8988T (cell line): ENCODE data around the gene POLR2J.
"Not testable (repeated sequence)": the region's sequence is repeated elsewhere in the genome, so short reads cannot be mapped to it uniquely, and the experiment has no call there.

ENCODE experiments used
- DNase-seq: peaks from one replicate; pipeline ENCODE4 v3.0.0; 2011

The POLR2J gene

DNA sequence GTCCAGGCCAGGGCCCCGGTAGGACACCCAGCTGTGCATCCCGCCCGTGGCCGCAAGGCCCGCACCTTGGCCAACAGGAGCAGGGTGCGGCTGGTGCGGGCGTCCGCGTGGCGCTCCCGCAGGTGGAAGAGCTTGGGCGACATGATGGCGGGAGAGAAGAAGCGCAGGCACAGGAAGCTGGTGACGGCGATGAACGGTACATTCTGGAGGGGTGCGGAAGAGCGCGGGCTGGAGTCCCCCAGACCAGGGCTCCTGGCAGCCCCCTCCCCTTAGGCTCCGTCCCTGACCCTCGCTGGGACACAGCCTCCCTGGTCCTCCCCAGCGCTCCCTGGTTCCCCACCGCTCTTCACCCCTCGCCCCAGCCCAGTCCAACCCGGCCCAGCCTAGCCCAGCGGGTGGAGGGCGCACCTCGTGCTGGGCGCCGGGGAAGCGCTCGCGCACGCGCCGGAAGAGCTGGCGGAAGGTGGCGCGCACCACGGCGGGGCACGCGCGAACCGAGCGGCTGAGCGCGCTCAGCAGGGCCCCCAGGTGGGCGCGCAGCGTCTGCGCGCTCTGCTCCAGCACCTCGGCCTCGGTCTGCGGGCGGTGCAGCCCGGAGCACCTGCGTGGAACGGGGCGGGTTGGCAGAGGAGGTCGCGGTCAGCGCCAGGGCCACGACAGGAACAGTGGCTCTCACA, 15.9 kb upstream of the POLR2J start:
- not testable (repeated sequence) for DNase-seq

GRCh38 chr7:102494026-102494425, 15.3 kb upstream of the POLR2J start:
- not testable (repeated sequence) for DNase-seq

DNA sequence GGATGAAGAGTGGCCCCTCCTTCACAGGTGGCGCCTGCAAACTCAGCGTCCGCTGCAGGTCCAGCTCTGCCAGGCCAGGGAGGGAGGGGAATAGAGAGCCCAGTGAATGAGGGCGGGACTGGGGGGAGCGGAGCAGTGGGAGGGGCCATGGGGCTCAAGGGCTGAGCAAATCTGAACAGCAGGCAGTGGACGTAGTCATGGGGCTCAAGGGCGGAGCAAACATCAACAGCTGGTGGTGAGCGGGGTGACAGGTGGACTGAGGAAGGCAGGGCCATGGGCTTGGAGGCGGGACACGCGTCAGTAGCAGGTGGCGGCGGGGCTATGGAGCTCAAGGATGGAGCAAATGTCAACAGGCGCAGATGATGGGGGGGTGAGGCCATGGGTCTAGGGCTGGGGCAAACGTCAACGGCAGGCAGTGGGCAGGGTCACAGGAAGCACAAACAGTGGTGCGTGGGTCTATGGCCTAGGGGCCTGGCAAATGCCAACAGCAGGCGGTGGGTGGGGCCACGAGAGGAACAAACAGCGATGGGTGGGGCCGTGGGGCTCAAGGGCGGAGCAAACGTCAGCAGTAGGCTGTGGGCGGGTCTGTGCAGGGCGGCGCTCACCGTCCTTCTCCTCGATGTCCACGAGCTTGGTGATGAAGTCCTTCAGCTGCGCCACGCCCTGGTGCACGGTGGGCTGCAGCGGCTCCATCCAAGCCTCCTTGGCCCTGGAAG, 14.7 kb upstream of the POLR2J start:
- DNase-seq, result not testable (repeated sequence)

- DNase-seq, result not testable (repeated sequence)
Measured at GRCh38 chr7:102490529-102491075, 11.9 kb upstream of the POLR2J start.

DNA sequence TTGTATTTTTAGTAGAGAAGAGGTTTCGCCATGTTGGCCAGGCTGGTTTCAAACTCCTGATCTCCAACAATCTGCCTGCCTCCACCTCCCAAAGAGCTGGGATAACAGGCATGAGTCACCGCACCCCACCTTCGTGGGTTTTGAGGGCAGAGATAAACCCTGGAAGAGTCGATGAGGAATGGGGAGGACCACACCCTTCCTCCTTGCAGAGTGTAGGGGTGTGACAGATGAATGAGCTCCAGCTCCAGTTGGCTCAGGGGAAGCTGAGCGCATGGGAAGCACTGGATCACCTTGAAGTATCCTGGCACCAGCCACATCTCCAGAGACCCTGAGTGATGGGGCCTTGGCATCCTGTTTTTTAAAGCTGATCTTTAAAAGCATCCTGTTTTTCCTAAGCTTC, 5.6 kb upstream of the POLR2J start:
- DNase-seq, result not testable (repeated sequence)

GRCh38 chr7:102481962-102482361, 3.2 kb upstream of the POLR2J start:
- not testable (repeated sequence) for DNase-seq

- DNase-seq, result not testable (repeated sequence)
Measured at GRCh38 chr7:102479982-102480637, 1.4 kb upstream of the POLR2J start.

GRCh38 chr7:102479209-102479584, 475 bp upstream of the POLR2J start:
- DNase-seq, result not testable (repeated sequence)

GRCh38 chr7:102474736-102475435, 3.8 kb downstream of the POLR2J start:
- not testable (repeated sequence) for DNase-seq

DNA sequence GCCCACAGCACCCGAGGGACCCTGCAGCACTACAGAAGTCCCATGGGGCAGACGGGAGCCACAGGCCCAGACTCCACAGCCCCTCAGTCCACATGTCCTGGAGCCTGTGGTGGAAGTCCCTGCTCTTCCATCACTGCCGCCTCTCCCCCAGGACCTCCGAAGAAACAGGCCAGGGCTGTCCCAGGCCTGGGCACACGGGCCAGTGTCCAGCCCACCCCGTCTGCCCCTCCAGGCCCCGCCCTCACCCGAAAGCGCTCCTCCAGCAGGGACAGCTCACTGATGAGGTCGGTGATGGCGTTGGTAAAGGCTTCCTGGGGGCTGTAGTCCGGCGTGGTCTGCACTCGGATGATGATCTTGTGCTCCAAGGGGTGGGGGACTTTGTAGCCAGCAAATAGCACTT, 4.6 kb downstream of the POLR2J start:
- DNase-seq, result not testable (repeated sequence)

GRCh38 chr7:102473271-102473991, 5.3 kb downstream of the POLR2J start:
- no peak for DNase-seq

DNA sequence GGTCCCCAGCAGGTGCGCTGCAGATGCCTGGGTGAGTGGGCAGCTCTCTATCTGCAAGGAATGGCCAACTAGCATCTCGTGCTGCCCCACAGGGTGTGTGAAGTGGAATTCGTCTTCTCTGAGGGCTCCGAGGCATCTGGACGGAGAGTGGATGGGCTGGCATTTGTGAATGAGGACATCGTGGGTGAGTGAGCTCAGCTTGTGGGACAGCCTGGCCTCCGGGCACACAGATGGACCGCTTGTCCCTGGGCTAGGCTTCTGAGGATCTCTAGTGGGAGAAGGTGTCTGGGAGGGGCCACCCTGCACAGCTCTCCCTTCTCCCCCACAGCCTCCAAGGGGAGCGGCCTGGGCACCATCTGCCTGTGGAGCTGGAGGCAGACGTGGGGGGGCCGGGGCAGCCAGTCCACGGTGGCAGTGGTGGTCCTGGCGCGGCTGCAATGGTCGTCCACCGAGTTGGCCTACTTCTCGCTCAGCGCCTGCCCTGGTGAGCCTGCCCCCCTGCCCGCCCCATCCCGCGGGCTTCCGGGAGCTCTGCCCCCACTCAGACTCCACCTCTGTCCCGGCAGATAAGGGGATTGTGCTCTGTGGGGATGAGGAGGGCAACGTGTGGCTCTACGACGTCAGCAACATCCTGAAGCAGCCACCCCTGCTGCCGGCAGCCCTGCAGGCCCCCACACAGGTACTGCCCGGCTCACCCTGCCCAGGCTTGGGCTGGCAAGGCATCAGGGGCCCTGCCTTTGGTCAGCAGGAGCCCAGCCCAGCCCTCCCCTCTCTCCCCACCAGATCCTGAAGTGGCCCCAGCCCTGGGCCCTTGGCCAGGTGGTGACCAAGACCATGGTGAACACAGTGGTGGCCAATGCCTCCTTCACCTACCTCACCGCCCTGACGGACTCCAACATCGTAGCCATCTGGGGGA, 6.3 kb downstream of the POLR2J start:
- no peak for DNase-seq

DNA sequence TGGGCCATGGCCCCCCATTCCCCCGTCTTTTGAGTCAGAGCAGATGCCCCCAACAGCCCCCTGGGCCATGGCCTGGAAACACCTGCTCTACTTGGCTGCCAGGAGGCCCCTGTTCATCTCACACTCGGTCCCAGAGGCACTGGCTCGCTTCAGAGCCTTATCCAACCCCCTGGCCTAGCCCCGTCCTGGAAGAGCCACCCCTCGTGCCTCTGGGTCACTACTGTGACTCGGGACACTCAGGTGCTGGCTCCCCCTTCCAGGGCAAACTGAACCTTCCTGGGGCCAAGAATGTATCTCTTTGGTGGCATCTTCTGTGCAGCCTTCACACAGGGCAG, 7.0 kb downstream of the POLR2J start:
- no peak for DNase-seq

GRCh38 chr7:102469972-102470825, 8.5 kb downstream of the POLR2J start:
- DNase-seq, result no peak

DNA sequence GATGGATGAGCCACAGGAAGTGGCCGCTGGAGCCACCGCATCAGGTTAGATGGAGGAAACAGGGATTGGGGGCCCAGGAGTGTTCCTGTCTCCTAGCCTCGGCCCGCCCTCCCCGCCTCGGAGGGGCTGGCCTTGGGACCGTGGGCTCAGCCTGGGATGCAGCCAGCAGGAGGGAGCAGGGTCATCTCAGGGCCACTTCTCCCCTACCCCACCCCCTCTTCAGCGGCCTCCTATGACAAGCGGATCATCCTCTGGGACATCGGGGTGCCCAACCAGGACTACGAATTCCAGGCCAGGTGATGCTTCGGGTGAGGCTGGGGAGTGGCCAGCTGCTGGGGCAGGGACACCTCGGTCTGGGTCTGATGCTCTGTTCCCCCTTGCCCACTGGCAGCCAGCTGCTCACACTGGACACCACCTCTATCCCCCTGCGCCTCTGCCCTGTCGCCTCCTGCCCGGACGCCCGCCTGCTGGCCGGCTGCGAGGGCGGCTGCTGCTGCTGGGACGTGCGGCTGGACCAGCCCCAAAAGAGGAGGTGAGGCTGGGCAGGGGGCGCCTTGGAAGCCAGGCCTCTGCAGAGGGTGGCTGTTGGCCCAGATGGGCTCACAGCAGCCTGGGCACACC, 9.3 kb downstream of the POLR2J start:
- no peak for DNase-seq

DNA sequence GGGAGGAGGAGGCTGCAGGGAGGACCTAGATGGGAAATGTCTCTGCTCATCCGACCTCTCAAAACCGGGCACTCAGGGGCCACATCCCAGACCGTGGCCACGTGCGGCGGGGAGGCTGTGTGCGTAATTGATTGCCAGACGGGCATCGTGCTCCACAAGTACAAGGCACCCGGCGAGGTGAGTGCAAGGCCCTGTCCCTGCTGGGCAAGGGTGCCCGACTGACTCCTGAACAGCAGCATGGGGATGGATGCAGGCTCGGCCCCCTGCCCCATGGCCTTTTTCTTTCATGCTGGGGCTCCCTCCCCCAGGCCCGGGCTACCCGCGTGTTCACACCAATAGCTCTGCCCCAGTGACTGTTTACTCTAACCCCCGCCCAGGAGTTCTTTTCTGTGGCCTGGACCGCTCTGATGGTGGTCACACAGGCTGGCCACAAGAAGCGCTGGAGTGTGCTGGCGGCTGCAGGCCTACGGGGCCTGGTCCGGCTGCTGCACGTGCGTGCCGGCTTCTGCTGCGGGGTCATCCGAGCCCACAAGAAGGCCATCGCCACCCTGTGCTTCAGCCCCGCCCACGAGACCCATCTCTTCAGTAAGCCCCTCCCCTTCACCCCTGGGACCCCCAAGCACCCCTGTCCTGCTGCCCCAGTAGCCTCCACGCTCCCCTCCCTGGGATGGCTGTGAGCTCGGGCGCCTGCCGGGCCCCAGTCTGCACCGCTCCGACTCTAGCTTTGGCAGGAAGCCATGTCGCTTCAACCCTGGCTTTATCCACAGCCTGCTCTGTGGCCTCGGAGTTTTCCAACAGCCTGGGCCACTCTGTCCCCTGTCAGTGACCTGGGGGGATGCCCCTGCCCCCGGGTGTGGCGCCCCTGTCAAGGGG, 10.0 kb downstream of the POLR2J start:
- DNase-seq, result no peak

DNA sequence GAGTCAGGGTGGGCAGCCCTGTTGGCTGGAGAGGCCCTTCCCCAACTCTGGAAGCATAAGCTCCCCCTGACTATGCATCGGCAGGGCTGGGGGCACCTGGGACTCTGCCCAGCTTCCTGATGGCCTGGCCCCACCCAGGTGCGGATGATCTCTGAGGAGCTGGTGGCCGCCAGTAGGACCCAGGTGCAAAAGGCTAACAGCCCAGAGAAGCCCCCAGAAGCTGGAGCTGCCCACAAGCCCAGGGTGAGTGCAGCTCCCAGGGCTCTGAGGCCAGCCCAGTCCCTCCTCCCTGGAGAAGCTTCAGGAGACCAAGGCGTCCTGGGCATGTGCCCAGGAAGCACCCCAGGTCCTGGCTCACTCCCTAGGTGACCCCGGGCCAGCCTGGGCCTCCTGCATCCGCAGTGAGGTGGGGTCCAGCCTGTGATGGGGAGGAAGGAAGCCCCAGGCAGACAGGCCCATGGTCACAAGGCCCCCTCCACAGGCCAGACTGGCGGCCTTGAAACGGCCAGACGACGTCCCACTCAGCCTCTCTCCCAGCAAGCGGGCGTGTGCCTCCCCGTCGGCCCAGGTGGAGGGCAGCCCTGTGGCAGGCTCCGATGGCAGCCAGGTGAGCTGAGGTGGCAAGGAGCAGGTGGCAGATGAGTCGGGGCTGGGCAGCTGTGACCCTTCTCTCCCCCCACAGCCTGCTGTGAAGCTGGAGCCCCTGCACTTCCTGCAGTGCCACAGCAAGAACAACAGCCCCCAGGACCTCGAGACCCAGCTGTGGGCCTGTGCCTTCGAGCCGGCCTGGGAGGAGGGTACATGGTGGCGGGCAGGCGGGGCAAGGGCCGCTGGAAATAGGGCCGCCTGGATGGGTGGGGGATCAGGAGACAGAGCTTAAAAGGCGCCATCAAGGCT, 10.9 kb downstream of the POLR2J start:
- DNase-seq, result no peak

DNA sequence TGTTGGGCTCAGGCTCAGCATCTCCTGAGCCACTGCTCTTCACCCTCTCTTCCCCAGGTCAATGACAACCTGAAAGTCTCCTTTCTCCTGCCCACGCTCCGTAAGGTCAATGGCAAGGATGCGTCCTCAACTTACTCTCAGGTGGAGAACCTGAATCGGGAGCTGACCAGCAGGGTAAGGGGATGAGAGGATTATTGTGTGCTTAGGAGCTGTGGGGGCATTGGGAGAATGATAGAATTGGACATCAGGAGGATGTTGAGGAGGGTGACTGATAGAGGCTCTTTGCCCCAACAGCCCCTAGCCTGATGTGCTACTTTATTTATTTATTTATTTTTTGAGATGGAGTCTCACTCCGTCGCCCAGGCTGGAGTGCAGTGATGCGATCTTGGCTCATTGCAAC, 12.6 kb downstream of the POLR2J start:
- DNase-seq, result no peak
